Epithelial cell of proximal tubule (primary cell): ENCODE results near the gene KARS1. TPM values are rescaled to one million over a fixed set of nuclear protein-coding genes. Genes with fewer than 3 reads are reported as not detected.

Source experiments
- DNase-seq: peaks from one replicate; pipeline ENCODE4 v3.0.0-alpha.2; 2011; ENCODE audit warnings: low read depth
- H3K4me3 ChIP-seq: 2 replicates; pipeline ENCODE4 v1.5.1; 2011; ENCODE audit warnings: low read depth, mild to moderate bottlenecking, low read length
- total RNA-seq: library from RNA; depleted of rRNA; stranded (reverse); fragments of >200 nt; gene quantifications from 2 replicates; pipeline ENCODE4 v1.2.3, GENCODE V29; 2015
- TF ChIP-seq, protein P1 (sequence below): conservative IDR thresholded peaks from 2 replicates; pipeline ENCODE4 v1.5.1; 2012; ENCODE audit warnings: low read depth, mild to moderate bottlenecking, low read length

KARS1 gene
- total RNA-seq, 1 donor from 2014 or later: 180 TPM

GRCh38 chr16:75618780-75619179 is 28.7 kb downstream of the KARS1 start:
- DNase-seq: no peak
- no peak overlapping the region for H3K4me3 ChIP-seq
- TF ChIP-seq, protein P1, sequence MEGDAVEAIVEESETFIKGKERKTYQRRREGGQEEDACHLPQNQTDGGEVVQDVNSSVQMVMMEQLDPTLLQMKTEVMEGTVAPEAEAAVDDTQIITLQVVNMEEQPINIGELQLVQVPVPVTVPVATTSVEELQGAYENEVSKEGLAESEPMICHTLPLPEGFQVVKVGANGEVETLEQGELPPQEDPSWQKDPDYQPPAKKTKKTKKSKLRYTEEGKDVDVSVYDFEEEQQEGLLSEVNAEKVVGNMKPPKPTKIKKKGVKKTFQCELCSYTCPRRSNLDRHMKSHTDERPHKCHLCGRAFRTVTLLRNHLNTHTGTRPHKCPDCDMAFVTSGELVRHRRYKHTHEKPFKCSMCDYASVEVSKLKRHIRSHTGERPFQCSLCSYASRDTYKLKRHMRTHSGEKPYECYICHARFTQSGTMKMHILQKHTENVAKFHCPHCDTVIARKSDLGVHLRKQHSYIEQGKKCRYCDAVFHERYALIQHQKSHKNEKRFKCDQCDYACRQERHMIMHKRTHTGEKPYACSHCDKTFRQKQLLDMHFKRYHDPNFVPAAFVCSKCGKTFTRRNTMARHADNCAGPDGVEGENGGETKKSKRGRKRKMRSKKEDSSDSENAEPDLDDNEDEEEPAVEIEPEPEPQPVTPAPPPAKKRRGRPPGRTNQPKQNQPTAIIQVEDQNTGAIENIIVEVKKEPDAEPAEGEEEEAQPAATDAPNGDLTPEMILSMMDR: no peak

GRCh38 chr16:75617121-75617520 is 30.3 kb downstream of the KARS1 start:
- DNase-seq: no peak
- H3K4me3 ChIP-seq: no peak overlapping the region
- TF ChIP-seq, protein P1: no peak

GRCh38 chr16:75616521-75617010 is 30.9 kb downstream of the KARS1 start:
- TF ChIP-seq, protein P1: no peak
- no peak for DNase-seq
- no peak overlapping the region for H3K4me3 ChIP-seq

DNA sequence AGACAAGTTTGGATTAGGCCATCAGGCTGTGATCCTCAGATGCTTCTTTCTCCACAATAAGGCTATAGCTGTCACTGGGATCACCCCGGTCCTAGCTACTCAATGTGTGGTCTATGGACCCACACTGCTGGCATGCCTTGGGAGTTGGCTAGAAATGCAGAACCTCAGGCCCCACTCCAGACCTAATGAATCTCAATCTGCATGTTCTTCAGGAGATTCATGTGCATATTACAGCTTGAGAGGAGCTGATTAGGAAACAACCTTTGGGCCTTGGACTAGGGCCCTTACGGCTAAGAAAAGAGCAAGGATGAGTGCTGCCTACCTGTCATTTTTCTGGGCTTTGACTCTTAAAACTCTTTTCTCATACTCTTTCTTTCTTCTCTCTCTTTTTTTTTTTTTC is 31.8 kb downstream of the KARS1 start:
- TF ChIP-seq, protein P1: no peak
- DNase-seq: no peak
- no peak overlapping the region for H3K4me3 ChIP-seq

DNA sequence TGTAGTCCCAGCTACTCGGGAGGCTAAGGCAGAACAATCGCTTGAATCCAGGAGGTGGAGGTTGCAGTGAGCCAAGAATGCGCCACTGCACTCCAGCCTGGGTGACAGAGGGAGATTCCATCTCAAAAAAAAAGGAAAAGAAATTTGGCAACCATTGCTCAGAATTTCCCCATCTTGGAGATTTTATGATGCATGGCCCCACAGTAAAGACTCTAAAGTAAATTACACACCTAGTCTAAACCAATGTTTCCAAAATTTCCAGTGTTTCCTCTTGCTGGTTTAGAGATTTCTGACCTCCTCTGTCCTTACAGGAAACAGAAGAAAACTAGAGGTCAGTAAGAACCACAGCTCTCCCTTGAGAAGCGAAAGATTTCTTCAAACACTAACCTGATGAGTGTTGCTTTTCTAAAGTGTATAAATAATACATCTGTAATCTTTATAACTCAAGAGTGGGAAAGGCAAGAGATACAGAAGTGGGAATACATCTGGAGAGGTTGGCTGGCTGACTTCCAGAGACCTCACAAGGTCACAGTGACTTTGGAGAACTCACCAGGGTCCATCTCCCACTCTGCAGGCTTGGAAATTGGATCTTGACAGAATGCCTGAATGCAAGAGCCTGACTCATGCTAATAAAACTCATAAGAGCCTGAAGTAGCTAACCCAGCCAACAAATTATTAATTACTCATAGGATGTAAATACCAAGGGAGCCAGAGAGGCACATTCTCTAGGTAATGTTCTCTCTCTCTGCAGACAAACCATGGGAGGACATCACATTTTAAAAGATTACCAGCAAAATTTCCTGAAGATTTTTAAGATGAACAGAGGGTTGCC is 33.2 kb downstream of the KARS1 start:
- TF ChIP-seq, protein P1: no peak
- no peak for DNase-seq
- no peak overlapping the region for H3K4me3 ChIP-seq

GRCh38 chr16:75606507-75606906 is 41.0 kb downstream of the KARS1 start:
- no peak overlapping the region for H3K4me3 ChIP-seq
- no peak for DNase-seq
- TF ChIP-seq, protein P1: no peak

- TF ChIP-seq, protein P1: no peak
- no peak for DNase-seq
- no peak overlapping the region for H3K4me3 ChIP-seq
These were observed 44.2 kb downstream of the KARS1 start for GRCh38 chr16:75603241-75603640.
